ENCODE data around the gene WFDC1. TPM values are rescaled to one million over a fixed set of nuclear protein-coding genes. Genes with fewer than 3 reads are reported as not detected.

The WFDC1 gene, protein sequence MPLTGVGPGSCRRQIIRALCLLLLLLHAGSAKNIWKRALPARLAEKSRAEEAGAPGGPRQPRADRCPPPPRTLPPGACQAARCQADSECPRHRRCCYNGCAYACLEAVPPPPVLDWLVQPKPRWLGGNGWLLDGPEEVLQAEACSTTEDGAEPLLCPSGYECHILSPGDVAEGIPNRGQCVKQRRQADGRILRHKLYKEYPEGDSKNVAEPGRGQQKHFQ
- total RNA-seq (ENCODE audit: low replicate concordance) = under 0.01 TPM in 1 of 2 replicates, not detected in the other

DNA sequence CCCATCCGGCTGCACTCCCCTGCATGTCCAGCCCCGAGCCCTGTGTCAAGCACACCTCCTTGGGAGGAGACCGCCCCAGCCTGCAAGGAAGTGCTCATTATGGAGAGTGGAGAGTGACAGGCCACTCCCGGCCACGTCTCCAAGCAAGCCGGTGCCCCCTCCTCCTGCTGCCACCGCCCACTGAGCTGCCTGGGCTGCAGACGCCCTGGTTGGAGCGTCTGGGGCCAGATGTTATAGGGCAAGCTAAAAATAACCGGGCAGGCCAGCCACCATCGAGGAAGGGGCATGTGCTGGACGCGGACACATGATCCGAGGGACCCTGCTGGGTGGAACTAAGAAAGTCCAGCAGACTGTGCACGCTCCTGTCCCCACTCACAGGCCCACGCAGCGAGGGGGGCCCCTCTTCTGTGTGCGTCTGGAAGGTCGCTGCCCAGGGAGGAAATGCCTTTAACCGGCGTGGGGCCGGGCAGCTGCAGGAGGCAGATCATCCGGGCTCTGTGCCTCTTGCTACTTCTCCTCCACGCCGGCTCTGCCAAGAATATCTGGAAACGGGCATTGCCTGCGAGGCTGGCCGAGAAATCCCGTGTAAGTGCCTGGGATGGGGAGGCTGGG, at the start of gene WFDC1:
Gene WFDC1, plus strand, starts transcription at position 348 of the 612 bp plus-strand sequence. Its CDS starts 94 bp downstream, at position 442.
- TF ChIP-seq, protein P1, sequence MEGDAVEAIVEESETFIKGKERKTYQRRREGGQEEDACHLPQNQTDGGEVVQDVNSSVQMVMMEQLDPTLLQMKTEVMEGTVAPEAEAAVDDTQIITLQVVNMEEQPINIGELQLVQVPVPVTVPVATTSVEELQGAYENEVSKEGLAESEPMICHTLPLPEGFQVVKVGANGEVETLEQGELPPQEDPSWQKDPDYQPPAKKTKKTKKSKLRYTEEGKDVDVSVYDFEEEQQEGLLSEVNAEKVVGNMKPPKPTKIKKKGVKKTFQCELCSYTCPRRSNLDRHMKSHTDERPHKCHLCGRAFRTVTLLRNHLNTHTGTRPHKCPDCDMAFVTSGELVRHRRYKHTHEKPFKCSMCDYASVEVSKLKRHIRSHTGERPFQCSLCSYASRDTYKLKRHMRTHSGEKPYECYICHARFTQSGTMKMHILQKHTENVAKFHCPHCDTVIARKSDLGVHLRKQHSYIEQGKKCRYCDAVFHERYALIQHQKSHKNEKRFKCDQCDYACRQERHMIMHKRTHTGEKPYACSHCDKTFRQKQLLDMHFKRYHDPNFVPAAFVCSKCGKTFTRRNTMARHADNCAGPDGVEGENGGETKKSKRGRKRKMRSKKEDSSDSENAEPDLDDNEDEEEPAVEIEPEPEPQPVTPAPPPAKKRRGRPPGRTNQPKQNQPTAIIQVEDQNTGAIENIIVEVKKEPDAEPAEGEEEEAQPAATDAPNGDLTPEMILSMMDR (IDR thresholded peaks at IDR 0.05; ENCODE audit: insufficient read depth, low read length) = no peak
- peak; percentile 13 for DNase-seq (ENCODE audit: low read depth)
- H3K4me3 ChIP-seq (ENCODE audit: low read depth, low read length) = peak within 1 kb of the TSS; percentile 13

DNA sequence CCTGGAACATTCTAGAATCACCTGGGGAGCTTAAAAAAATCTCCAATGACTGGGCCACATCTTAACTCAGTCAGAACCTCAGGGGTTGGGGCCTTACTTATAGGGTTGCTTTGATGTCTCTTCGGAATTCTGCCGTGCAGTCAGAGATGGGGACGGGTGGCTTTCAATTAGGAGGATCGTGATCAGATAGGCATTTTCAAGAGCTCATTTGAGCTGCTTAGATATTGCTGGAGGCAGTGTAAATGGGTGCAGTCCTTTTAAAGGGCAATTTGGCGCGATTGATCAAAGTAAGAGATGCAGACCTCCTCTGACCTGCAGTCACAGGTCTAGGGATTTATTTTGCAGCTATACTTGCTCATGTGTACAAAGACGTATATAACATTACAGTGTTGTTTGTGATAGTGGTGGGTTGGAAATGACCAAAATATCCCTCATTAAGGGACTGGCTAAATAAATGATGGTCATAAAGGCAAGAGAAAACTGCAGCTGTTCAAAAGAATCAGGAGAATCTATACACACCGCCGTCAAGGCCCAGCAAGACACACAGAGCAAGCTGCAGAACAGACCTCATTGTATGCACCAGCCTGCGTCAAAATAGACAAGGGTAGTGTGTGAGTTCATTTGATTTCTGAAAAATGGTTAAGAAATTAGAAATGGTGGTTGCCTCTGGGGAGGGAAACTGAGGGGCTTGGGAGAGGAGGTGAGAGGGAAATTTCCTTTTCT, 48.6 kb upstream of the WFDC1 start:
- no peak for DNase-seq (ENCODE audit: low read depth)
- TF ChIP-seq, protein P1 (IDR thresholded peaks at IDR 0.05; ENCODE audit: insufficient read depth, low read length) = no peak
- H3K4me3 ChIP-seq (ENCODE audit: low read depth, low read length) = no peak overlapping the region

DNA sequence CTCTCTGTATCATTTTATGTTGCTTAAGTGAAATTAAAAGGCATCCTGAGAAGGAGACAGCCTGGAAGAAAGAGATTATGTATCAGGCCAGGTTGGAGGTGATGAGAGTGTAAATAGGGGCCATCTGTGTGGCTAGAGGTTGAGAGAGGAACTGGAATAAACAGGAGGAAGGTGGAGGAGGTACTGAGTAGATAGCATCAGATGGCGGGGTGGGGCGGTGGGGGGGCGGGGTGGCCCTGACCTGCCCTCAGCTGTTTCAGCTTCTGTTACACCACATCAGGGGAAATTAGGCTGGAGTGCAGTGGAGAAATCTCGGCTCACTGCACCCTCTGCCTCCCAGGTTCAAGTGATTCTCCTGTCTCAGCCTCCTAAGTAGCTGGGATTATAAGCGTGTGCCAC, 48.0 kb upstream of the WFDC1 start:
- H3K4me3 ChIP-seq (ENCODE audit: low read depth, low read length) = no peak overlapping the region
- TF ChIP-seq, protein P1 (IDR thresholded peaks at IDR 0.05; ENCODE audit: insufficient read depth, low read length) = no peak
- no peak for DNase-seq (ENCODE audit: low read depth)

DNA sequence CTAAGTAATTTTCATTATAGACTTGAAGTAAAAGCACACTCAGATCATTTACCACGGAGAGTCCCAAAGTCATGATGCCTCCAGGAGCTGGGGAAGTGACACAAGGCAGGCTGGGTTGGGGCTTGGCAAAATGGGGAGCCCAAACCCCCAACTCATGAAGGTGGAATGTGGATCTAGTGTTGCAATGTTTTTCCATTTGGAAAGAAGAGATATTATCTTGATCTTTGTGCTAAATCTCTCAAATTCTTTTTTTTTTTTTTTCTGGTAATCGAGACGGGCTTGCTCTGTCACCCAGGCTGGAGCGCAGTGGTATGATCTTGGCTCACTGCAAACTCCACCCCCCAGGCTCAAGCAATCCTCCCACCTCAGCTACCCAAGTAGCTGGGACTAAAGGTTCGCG, 47.3 kb upstream of the WFDC1 start:
- no peak for DNase-seq (ENCODE audit: low read depth)

DNA sequence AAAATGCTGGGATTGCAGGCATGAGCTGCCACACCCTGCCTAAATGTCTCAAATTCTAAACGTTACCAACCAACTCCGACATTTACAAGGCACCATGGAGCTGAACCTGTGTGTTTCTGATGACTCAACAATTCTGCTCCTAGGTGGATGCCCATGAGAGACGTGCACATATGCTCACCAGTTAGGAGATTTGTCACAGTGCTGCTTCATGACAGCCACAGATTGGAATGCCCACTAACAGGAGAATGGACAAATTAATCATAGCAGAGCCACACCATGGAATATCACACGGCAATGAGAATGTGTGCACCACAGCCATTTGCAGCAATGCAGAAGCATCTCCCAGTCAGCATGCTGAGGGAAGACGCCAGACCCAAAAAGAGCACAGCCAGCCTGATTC, 46.8 kb upstream of the WFDC1 start:
- no peak for DNase-seq (ENCODE audit: low read depth)
- H3K4me3 ChIP-seq (ENCODE audit: low read depth, low read length) = no peak overlapping the region
- TF ChIP-seq, protein P1 (IDR thresholded peaks at IDR 0.05; ENCODE audit: insufficient read depth, low read length) = no peak

More for the DNA sequence above, 47.3 kb upstream of the WFDC1 start:
- no peak overlapping the region for H3K4me3 ChIP-seq (ENCODE audit: low read depth, low read length)
- TF ChIP-seq, protein P1 (IDR thresholded peaks at IDR 0.05; ENCODE audit: insufficient read depth, low read length) = no peak

DNA sequence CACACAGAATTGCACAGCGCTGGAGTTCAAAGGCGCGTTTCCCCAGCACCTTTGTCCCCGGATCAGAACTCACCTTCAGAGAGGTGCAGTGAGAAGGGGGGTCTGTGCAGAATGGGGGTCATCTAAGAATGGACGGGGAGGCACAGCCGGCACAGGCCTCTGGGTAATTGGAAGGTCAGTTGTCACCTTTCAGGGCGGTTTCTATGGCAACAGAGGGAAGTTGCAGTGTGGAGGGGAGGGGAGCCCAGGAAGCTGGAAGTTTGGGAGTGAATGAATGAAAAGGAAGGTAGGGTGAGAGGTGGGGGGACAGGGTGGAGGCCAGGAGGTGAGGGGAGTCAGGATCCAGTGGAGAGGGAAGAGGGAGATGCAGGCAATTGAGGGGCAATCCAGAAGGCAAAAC, 42.5 kb upstream of the WFDC1 start:
- TF ChIP-seq, protein P1 (IDR thresholded peaks at IDR 0.05; ENCODE audit: insufficient read depth, low read length) = no peak
- no peak for DNase-seq (ENCODE audit: low read depth)
- no peak overlapping the region for H3K4me3 ChIP-seq (ENCODE audit: low read depth, low read length)

All from fibroblast of the aortic adventitia (primary cell).